ENCODE results near the gene PRCC.

DNA sequence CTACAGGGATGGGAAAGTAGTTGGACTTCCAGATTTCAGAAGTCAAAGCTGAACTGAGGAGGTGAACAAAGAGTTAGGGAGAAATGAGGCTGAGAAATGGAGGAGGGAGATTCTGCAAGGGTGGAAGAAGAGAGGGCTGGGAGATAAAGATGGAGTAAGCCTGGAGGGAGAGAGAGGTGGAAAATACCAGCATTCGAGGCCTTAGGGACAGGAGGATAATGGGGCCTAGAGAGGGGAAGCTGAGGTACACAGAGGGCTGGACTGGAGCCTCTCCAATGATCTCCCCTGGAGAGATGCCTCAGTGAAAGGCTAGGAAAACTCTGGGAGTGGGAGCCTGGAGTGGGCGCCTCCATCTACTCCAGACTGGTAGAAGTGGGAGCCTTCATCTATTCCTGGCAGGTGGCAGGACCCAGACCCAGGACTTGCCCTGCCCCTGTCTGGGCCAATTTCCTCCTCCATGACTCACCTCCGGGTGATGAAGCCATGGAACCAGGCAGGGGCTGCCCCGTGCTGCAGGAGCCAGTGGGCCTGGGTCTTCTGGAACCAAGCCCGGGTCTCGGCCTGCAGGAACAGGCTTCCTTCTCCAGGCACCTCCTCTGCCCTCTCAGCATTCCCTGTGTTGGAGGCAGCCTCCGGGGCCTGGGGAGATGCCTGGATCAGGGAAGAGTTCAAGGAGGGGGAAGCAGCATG lies 47.4 kb downstream of the PRCC start:
- TF ChIP-seq CTCF (IDR thresholded peaks at IDR 0.05) (no peak), POLR2A (IDR thresholded peaks at IDR 0.05) (no peak)

Measured in thyroid gland (tissue), 4 donors.